Smooth muscle cell (in vitro differentiated cells): ENCODE measurements around the gene RPP14. TPM values are rescaled to one million over a fixed set of nuclear protein-coding genes. Genes with fewer than 3 reads are reported as not detected.
A peak's percentile ranks its signal among the peaks of the same experiment; 100 is the strongest.

ENCODE experiments used
- DNase-seq: peaks from one replicate; lab custom pipeline; 2025; ENCODE audit not compliant: unreplicated experiment; lab: John Stamatoyannopoulos, UW
- H2AFZ ChIP-seq: fragments of 200-600 bp; sonication (generic); 2 replicates; pipeline ENCODE4 v1.6.0; 2016; ENCODE audit warnings: antibody characterized with exemption, low read depth, mild to moderate bottlenecking
- H3F3A ChIP-seq: fragments of 200-600 bp; sonication (generic); 2 replicates; pipeline ENCODE4 v1.6.0; 2017; ENCODE audit warnings: antibody characterized with exemption, low read depth
- H3K27ac ChIP-seq: fragments of 200-600 bp; sonication (generic); 2 replicates; pipeline ENCODE4 v1.5.1; 2016; ENCODE audit warnings: low read depth, mild to moderate bottlenecking
- H3K27me3 ChIP-seq: fragments of 200-600 bp; sonication (generic); 2 replicates; pipeline ENCODE4 v1.6.1; 2016; ENCODE audit warnings: low read depth, mild to moderate bottlenecking
- H3K36me3 ChIP-seq: fragments of 200-600 bp; sonication (generic); 2 replicates; pipeline ENCODE4 v1.5.1; 2016; ENCODE audit warnings: low read depth
- H3K4me1 ChIP-seq: fragments of 200-600 bp; sonication (generic); 2 replicates; pipeline ENCODE4 v1.5.1; 2016; ENCODE audit warnings: low read depth
- H3K4me2 ChIP-seq: fragments of 200-600 bp; sonication (generic); 2 replicates; pipeline ENCODE4 v1.6.0; 2016; ENCODE audit warnings: mild to moderate bottlenecking
- H3K4me3 ChIP-seq: fragments of 200-600 bp; sonication (generic); 2 replicates; pipeline ENCODE4 v1.5.1; 2016; ENCODE audit warnings: mild to moderate bottlenecking
- H3K79me2 ChIP-seq: fragments of 200-600 bp; sonication (generic); 2 replicates; pipeline ENCODE4 v1.6.0; 2016; ENCODE audit warnings: low read depth, mild to moderate bottlenecking
- H3K9ac ChIP-seq: fragments of 200-600 bp; sonication (generic); 2 replicates; pipeline ENCODE4 v1.6.0; 2016; ENCODE audit warnings: low read depth
- H3K9me3 ChIP-seq: fragments of 200-600 bp; sonication (generic); replicated peaks from 2 replicates; pipeline ENCODE4 v1.5.1; 2016; ENCODE audit warnings: low read depth
- H4K20me1 ChIP-seq: fragments of 200-600 bp; sonication (generic); 2 replicates; pipeline ENCODE4 v1.6.0; 2016; ENCODE audit warnings: low read depth
- CTCF ChIP-seq: fragments of 200-600 bp; sonication (generic); IDR thresholded peaks from 2 replicates; pipeline ENCODE4 v1.5.1; 2017; ENCODE audit warnings: borderline replicate concordance, mild to moderate bottlenecking, antibody characterized with exemption; ENCODE audit not compliant: insufficient read depth, poor library complexity, severe bottlenecking
- WGBS: methylation state at CpG from one replicate; pipeline ENCODE4 v1.1.7; 2016; ENCODE audit warnings: low lambda C conversion rate; 5-methylcytosine and 5-hydroxymethylcytosine counted together
- polyA plus RNA-seq: library from polyadenylated mRNA; unstranded; fragments of >200 nt; fragmentation: Nextera tagmentation; extraction: Ambion mirVana; gene quantifications from 2 replicates; pipeline ENCODE4 v1.2.1, GENCODE V29; 2016
- total RNA-seq: library from RNA; depleted of rRNA; stranded (reverse); fragments of >200 nt; gene quantifications from 2 replicates; pipeline ENCODE4 v1.2.3, GENCODE V29; 2014

Gene RPP14
- total and polyA plus RNA-seq, 2 experiments from 2014 or later: 9.8 to 10.4 TPM

- peaks cover 3% of the 10 kb centered on the region for H4K20me1 ChIP-seq
- H3K4me2 ChIP-seq: peak overlapping the region; percentile 94
- WGBS: under 1% methylated on average over 34 of the region's 37 CpGs
- H3K27ac ChIP-seq: peak overlapping the region; percentile 90
- H3K4me1 ChIP-seq: peaks cover 20% of the 10 kb centered on the region
- no peak for TF ChIP-seq CTCF
- peak overlapping the region; percentile 54 for H3K9ac ChIP-seq
- no peak overlapping the region for H2AFZ ChIP-seq
- H3K9me3 ChIP-seq: no peaks in the 10 kb centered on the region
- DNase-seq: peak; percentile 20
- H3K27me3 ChIP-seq: no peaks in the 10 kb centered on the region
- H3F3A ChIP-seq: no peaks in the 10 kb centered on the region
- no peaks in the 10 kb centered on the region for H3K36me3 ChIP-seq
- peaks cover 29% of the 10 kb centered on the region for H3K79me2 ChIP-seq
- peak overlapping the region; percentile 68 for H3K4me3 ChIP-seq
Observed at GRCh38 chr3:58333206-58334012, 27.4 kb downstream of the RPP14 start.

- H3K9ac ChIP-seq: peak overlapping the region; percentile 54
- DNase-seq: no peak
- H3K27me3 ChIP-seq: no peaks in the 10 kb centered on the region
- no peaks in the 10 kb centered on the region for H3K9me3 ChIP-seq
- H4K20me1 ChIP-seq: peaks cover 3% of the 10 kb centered on the region
- no peaks in the 10 kb centered on the region for H3K36me3 ChIP-seq
- peak overlapping the region; percentile 68 for H3K4me3 ChIP-seq
- H3F3A ChIP-seq: no peaks in the 10 kb centered on the region
- H3K4me1 ChIP-seq: peaks cover 20% of the 10 kb centered on the region
- H3K79me2 ChIP-seq: peaks cover 34% of the 10 kb centered on the region
- TF ChIP-seq CTCF: no peak
- H3K4me2 ChIP-seq: peak overlapping the region; percentile 94
- H3K27ac ChIP-seq: peak overlapping the region; percentile 90
- no peak overlapping the region for H2AFZ ChIP-seq
- 34% methylated on average over 4 of the region's 4 CpGs for WGBS
Observed at GRCh38 chr3:58334013-58334321, 27.9 kb downstream of the RPP14 start.

GRCh38 chr3:58334506-58334884 is 28.4 kb downstream of the RPP14 start:
- Histone ChIP-seq H3K9me3 (no peaks in the 10 kb centered on the region), H3K4me1 (peaks cover 20% of the 10 kb centered on the region), H3K4me2 (peak overlapping the region; percentile 94), H3K9ac (no peak overlapping the region), H4K20me1 (peaks cover 3% of the 10 kb centered on the region), H3K27ac (peak overlapping the region; percentile 90), H3F3A (no peaks in the 10 kb centered on the region), H3K79me2 (peaks cover 39% of the 10 kb centered on the region), H3K4me3 (peak overlapping the region; percentile 68), H3K27me3 (no peaks in the 10 kb centered on the region), H2AFZ (no peak overlapping the region), H3K36me3 (no peaks in the 10 kb centered on the region)
- no peak for DNase-seq
- 88% methylated on average over 1 of the region's 1 CpG for WGBS
- no peak for TF ChIP-seq CTCF

GRCh38 chr3:58335652-58335947 is 29.6 kb downstream of the RPP14 start:
- no peaks in the 10 kb centered on the region for H3K27me3 ChIP-seq
- H3K4me2 ChIP-seq: peak overlapping the region; percentile 94
- H3K9ac ChIP-seq: peak overlapping the region; percentile 68
- no peak for TF ChIP-seq CTCF
- H3K36me3 ChIP-seq: no peaks in the 10 kb centered on the region
- peaks cover 48% of the 10 kb centered on the region for H3K79me2 ChIP-seq
- no peak for DNase-seq
- peaks cover 3% of the 10 kb centered on the region for H4K20me1 ChIP-seq
- peak overlapping the region; percentile 68 for H3K4me3 ChIP-seq
- H2AFZ ChIP-seq: no peak overlapping the region
- 15% methylated on average over 1 of the region's 1 CpG for WGBS
- no peaks in the 10 kb centered on the region for H3K9me3 ChIP-seq
- H3F3A ChIP-seq: no peaks in the 10 kb centered on the region
- H3K4me1 ChIP-seq: peaks cover 20% of the 10 kb centered on the region
- peak overlapping the region; percentile 90 for H3K27ac ChIP-seq
